Measurements from ENCODE around the gene TICAM2.

TICAM2 gene

GRCh38 chr5:115544043-115544435, 58.2 kb downstream of the TICAM2 start:
- H3K4me2 ChIP-seq (ENCODE audit: low read depth, low read length): peak overlapping the region; percentile 90
- H3K79me2 ChIP-seq (ENCODE audit: low read length): peaks cover 50% of the 10 kb centered on the region
- DNase-seq: no peak
- peaks cover 32% of the 10 kb centered on the region; the same call in 1 of the 2 replicates for H4K20me1 ChIP-seq (ENCODE audit: insufficient read depth, low read length)
- H3F3A ChIP-seq (ENCODE audit: insufficient read depth, low read length): peaks cover 12% of the 10 kb centered on the region
- no peaks in the 10 kb centered on the region for H3K9me2 ChIP-seq (replicated peaks; ENCODE audit: insufficient read depth, low read length)
- H3K27me3 ChIP-seq (replicated peaks; ENCODE audit: insufficient read depth, low read length): no peaks in the 10 kb centered on the region
- H3K4me1 ChIP-seq (ENCODE audit: low read length): peaks cover 18% of the 10 kb centered on the region
- no peak for TF ChIP-seq EZH2 (optimal IDR thresholded peaks at IDR 0.05; ENCODE audit: low read depth, low read length)
- TF ChIP-seq CTCF (IDR thresholded peaks at IDR 0.05; ENCODE audit: low read length): no peak
- no peak for TF ChIP-seq EZH2phosphoT487 (IDR thresholded peaks at IDR 0.05; ENCODE audit: low read length)
- peak overlapping the region; percentile 98 for H3K9ac ChIP-seq (ENCODE audit: low read length)
- H3K9me3 ChIP-seq (replicated peaks; ENCODE audit: insufficient read depth, low read length): no peaks in the 10 kb centered on the region
- H2AFZ ChIP-seq (ENCODE audit: low read length): peak overlapping the region; percentile 38; the same call in 1 of the 2 replicates
- peak overlapping the region; percentile 69 for H3K4me3 ChIP-seq (ENCODE audit: low read length)
- peak overlapping the region; percentile 96 for H3K27ac ChIP-seq (ENCODE audit: low read length)
- H3K36me3 ChIP-seq (replicated peaks; ENCODE audit: insufficient read depth, low read length): peaks cover 15% of the 10 kb centered on the region; the same call in 1 of the 2 replicates

DNA sequence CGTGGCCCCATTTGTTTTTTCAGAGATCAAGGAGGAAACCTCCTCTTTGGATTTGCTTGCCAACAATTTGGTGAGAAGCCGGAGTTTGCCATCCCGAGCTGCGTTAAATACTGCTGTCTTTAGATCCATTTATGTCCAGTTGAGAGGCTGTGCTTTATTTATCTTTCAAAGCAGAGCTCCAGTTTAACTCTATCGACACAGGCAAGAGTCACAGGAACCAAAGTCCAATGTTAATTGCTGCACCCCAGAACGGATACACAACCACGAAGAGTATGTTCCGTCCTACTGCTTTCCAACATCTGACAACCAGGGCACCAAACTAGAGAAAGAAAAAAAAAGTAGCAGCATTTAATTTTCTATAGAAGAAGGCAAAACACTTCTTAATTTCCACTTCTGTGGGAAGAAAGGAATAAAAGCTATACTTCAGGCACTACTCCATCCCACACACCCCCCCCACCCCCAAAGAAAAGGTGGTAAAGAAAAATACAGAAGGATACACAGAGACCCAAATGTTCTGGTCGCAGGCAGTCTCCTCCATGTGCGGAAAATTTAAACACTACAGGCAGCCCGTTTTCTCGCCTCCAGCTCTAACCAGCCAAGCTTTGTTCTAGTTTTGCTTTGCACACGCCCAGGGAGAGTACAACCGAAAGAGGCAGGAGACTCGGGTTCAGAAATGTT, 58.8 kb downstream of the TICAM2 start:
- Histone ChIP-seq H3K79me2 (ENCODE audit: low read length) (peaks cover 55% of the 10 kb centered on the region), H3K9me2 (replicated peaks; ENCODE audit: insufficient read depth, low read length) (no peaks in the 10 kb centered on the region), H3K4me2 (ENCODE audit: low read depth, low read length) (peak overlapping the region; percentile 90), H3K27ac (ENCODE audit: low read length) (peak overlapping the region; percentile 96), H3K4me1 (ENCODE audit: low read length) (peaks cover 23% of the 10 kb centered on the region), H4K20me1 (ENCODE audit: insufficient read depth, low read length) (peaks cover 37% of the 10 kb centered on the region; the same call in 1 of the 2 replicates), H3K4me3 (ENCODE audit: low read length) (peak overlapping the region; percentile 69), H3K36me3 (replicated peaks; ENCODE audit: insufficient read depth, low read length) (peaks cover 15% of the 10 kb centered on the region; the same call in 1 of the 2 replicates), H3K27me3 (replicated peaks; ENCODE audit: insufficient read depth, low read length) (no peaks in the 10 kb centered on the region), H3K9ac (ENCODE audit: low read length) (peak overlapping the region; percentile 98), H3F3A (ENCODE audit: insufficient read depth, low read length) (peaks cover 12% of the 10 kb centered on the region), H2AFZ (ENCODE audit: low read length) (no peak overlapping the region), H3K9me3 (replicated peaks; ENCODE audit: insufficient read depth, low read length) (no peaks in the 10 kb centered on the region)
- TF ChIP-seq EZH2phosphoT487 (IDR thresholded peaks at IDR 0.05; ENCODE audit: low read length) (no peak), CTCF (IDR thresholded peaks at IDR 0.05; ENCODE audit: low read length) (no peak), EZH2 (optimal IDR thresholded peaks at IDR 0.05; ENCODE audit: low read depth, low read length) (no peak)
- peak; percentile 83 for DNase-seq

GRCh38 chr5:115542651-115543364, 59.5 kb downstream of the TICAM2 start:
- Histone ChIP-seq H3K27me3 (replicated peaks; ENCODE audit: insufficient read depth, low read length) (no peaks in the 10 kb centered on the region), H3K27ac (ENCODE audit: low read length) (peak overlapping the region; percentile 96; the same call in 1 of the 2 replicates), H3K9me2 (replicated peaks; ENCODE audit: insufficient read depth, low read length) (no peaks in the 10 kb centered on the region), H3K9me3 (replicated peaks; ENCODE audit: insufficient read depth, low read length) (no peaks in the 10 kb centered on the region), H3K9ac (ENCODE audit: low read length) (peak overlapping the region; percentile 98), H3K4me2 (ENCODE audit: low read depth, low read length) (peak overlapping the region; percentile 90), H3K4me3 (ENCODE audit: low read length) (peak overlapping the region; percentile 69), H3K79me2 (ENCODE audit: low read length) (peaks cover 62% of the 10 kb centered on the region), H3K36me3 (replicated peaks; ENCODE audit: insufficient read depth, low read length) (peaks cover 15% of the 10 kb centered on the region; the same call in 1 of the 2 replicates), H4K20me1 (ENCODE audit: insufficient read depth, low read length) (peaks cover 44% of the 10 kb centered on the region; the same call in 1 of the 2 replicates), H3K4me1 (ENCODE audit: low read length) (peaks cover 23% of the 10 kb centered on the region), H2AFZ (ENCODE audit: low read length) (no peak overlapping the region), H3F3A (ENCODE audit: insufficient read depth, low read length) (peaks cover 12% of the 10 kb centered on the region)
- TF ChIP-seq CTCF (IDR thresholded peaks at IDR 0.05; ENCODE audit: low read length) (no peak), EZH2 (optimal IDR thresholded peaks at IDR 0.05; ENCODE audit: low read depth, low read length) (no peak)
- no peak for DNase-seq

All from MM.1S (cell line).